OCI-LY3 (cell line): Measurements from ENCODE around the gene KRT36.

Experiments used
- H2AFZ ChIP-seq: fragments of 200-600, 300-600 bp; shearing (Covaris generic); 2 replicates; pipeline ENCODE4 v1.6.0; 2014; ENCODE audit warnings: antibody characterized with exemption, low read depth, low read length
- H3K27ac ChIP-seq: fragments of 200-600, 300-600 bp; sonication (generic); 2 replicates; pipeline ENCODE4 v1.5.1; 2014; ENCODE audit warnings: mild to moderate bottlenecking, low read length, moderate library complexity, mixed read lengths
- H3K27me3 ChIP-seq: fragments of 200-600, 300-600 bp; sonication (generic); 2 replicates; pipeline ENCODE4 v1.6.1; 2014; ENCODE audit warnings: low read depth, low read length, mixed read lengths
- H3K36me3 ChIP-seq: fragments of 200-600, 300-600 bp; sonication (generic); replicated peaks from 2 replicates; pipeline ENCODE3; 2014; ENCODE audit warnings: low read depth, low read length, mixed read lengths
- H3K4me1 ChIP-seq: fragments of 300-600, 200-600 bp; sonication (generic); 2 replicates; pipeline ENCODE4 v1.6.1; 2014; ENCODE audit warnings: low read length, mixed read lengths
- H3K4me2 ChIP-seq: fragments of 200-600, 300-600 bp; sonication (generic); 2 replicates; pipeline ENCODE4 v1.6.1; 2014; ENCODE audit warnings: low read length, mixed read lengths
- H3K4me3 ChIP-seq: fragments of 300-600, 200-600 bp; sonication (generic); 2 replicates; pipeline ENCODE4 v1.5.1; 2014; ENCODE audit warnings: antibody characterized with exemption, mild to moderate bottlenecking, low read length, moderate library complexity
- H3K79me2 ChIP-seq: fragments of 300-600, 200-600 bp; shearing (Covaris generic); 2 replicates; pipeline ENCODE4 v1.6.1; 2014; ENCODE audit warnings: mild to moderate bottlenecking, low read length, mixed read lengths
- H3K9ac ChIP-seq: fragments of 300-600, 200-600 bp; shearing (Covaris generic); 2 replicates; pipeline ENCODE4 v1.6.0; 2014; ENCODE audit warnings: mild to moderate bottlenecking, low read length, moderate library complexity
- H3K9me3 ChIP-seq: fragments of 200-600, 300-600 bp; shearing (Covaris generic); 2 replicates; pipeline ENCODE4 v1.6.1; 2014; ENCODE audit warnings: low read length, mixed read lengths; ENCODE audit not compliant: insufficient read depth
- H4K20me1 ChIP-seq: fragments of 200-600, 300-600 bp; sonication (generic); 2 replicates; pipeline ENCODE4 v1.6.1; 2016; ENCODE audit warnings: low read length, mixed read lengths; ENCODE audit not compliant: insufficient read depth
- CTCF ChIP-seq: fragments of 200-600, 300-600 bp; sonication (generic); IDR thresholded peaks from 2 replicates; pipeline ENCODE4 v1.5.1; 2014; ENCODE audit warnings: antibody characterized with exemption, low read length, low read depth
- EZH2phosphoT487 ChIP-seq: fragments of 200-600 bp; shearing (Covaris generic); IDR thresholded peaks from 2 replicates; pipeline ENCODE4 v1.6.1; 2018; ENCODE audit warnings: antibody characterized with exemption, mixed run types, low read depth

KRT36 gene

GRCh38 chr17:41496803-41497484 is 7.2 kb upstream of the KRT36 start:
- Histone ChIP-seq H3K27me3 (no peaks in the 10 kb centered on the region), H3K4me3 (peak overlapping the region; percentile 64), H3K79me2 (no peaks in the 10 kb centered on the region), H3K36me3 (no peaks in the 10 kb centered on the region), H3K4me1 (peaks cover 14% of the 10 kb centered on the region), H3K9ac (peak overlapping the region; percentile 48; the same call in 1 of the 2 replicates), H3K4me2 (peak overlapping the region; percentile 77), H4K20me1 (no peaks in the 10 kb centered on the region), H3K9me3 (no peaks in the 10 kb centered on the region), H3K27ac (no peak overlapping the region), H2AFZ (peak overlapping the region; percentile 83)
- TF ChIP-seq EZH2phosphoT487 (no peak), CTCF (peak; percentile 76)

- peaks cover 24% of the 10 kb centered on the region for H3K4me1 ChIP-seq
- TF ChIP-seq EZH2phosphoT487 (no peak), CTCF (no peak)
- no peaks in the 10 kb centered on the region for H3K9me3 ChIP-seq
- H3K9ac ChIP-seq = no peak overlapping the region
- H4K20me1 ChIP-seq = no peaks in the 10 kb centered on the region
- H3K4me3 ChIP-seq = no peak overlapping the region
- H3K27ac ChIP-seq = no peak overlapping the region
- H3K36me3 ChIP-seq = no peaks in the 10 kb centered on the region
- H3K79me2 ChIP-seq = no peaks in the 10 kb centered on the region
- no peaks in the 10 kb centered on the region for H3K27me3 ChIP-seq
- H3K4me2 ChIP-seq = no peak overlapping the region
- H2AFZ ChIP-seq = no peak overlapping the region
These were observed 4.8 kb upstream of the KRT36 start for GRCh38 chr17:41494524-41494923.

GRCh38 chr17:41492771-41493170 is 3.1 kb upstream of the KRT36 start:
- Histone ChIP-seq H3K36me3 (no peaks in the 10 kb centered on the region), H3K4me1 (peaks cover 16% of the 10 kb centered on the region), H3K4me3 (no peak overlapping the region), H3K9me3 (no peaks in the 10 kb centered on the region), H3K27ac (no peak overlapping the region), H3K9ac (no peak overlapping the region), H2AFZ (no peak overlapping the region), H3K27me3 (no peaks in the 10 kb centered on the region), H4K20me1 (no peaks in the 10 kb centered on the region), H3K79me2 (no peaks in the 10 kb centered on the region), H3K4me2 (no peak overlapping the region)
- no peak for TF ChIP-seq EZH2phosphoT487
- no peak for TF ChIP-seq CTCF

- no peak for TF ChIP-seq CTCF
- H2AFZ ChIP-seq = no peak overlapping the region
- no peak overlapping the region for H3K27ac ChIP-seq
- no peaks in the 10 kb centered on the region for H3K9me3 ChIP-seq
- H3K4me2 ChIP-seq = no peak overlapping the region
- H3K4me3 ChIP-seq = no peak overlapping the region
- peaks cover 15% of the 10 kb centered on the region for H3K4me1 ChIP-seq
- no peaks in the 10 kb centered on the region for H3K36me3 ChIP-seq
- no peaks in the 10 kb centered on the region for H3K79me2 ChIP-seq
- H3K9ac ChIP-seq = no peak overlapping the region
- no peaks in the 10 kb centered on the region for H3K27me3 ChIP-seq
- no peaks in the 10 kb centered on the region for H4K20me1 ChIP-seq
These were observed 2.6 kb upstream of the KRT36 start for GRCh38 chr17:41492351-41492750.
